ENCODE results near the gene COL5A3.

DNA sequence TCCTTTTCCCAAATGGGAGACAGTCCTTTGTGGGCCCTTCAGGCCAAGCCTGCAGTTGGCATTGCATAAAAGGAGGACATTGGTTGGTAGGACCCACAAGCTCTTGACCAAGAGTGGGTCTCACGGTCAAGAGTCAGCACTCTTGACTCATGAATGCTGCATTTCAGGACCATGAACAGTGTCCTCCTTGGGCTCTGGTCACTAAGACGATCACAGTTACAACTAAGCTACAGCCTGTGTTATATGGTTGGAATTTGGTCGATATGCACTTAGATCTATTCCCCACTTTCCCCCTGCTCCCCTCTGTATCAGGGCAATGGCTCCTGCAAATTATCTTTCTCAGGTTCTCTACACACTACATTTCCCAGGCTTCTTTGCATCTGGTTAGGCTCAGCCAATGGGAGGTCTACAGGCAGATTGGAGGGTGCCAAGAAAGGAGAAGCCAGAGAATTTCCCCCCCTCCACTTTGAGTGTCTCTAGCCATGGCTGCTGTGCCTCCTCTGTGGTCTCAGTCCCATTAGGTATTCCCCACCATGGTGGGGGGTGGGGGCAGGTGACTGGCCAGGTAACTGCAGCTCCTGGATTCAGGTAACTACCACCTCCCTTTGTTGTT is 70.9 kb downstream of the COL5A3 start:
- TF ChIP-seq SUZ12 (IDR thresholded peaks at IDR 0.05) (no peak), L3MBTL2 (conservative IDR thresholded peaks at IDR 0.05) (no peak), TARDBP (IDR thresholded peaks at IDR 0.05) (no peak), SP1 (IDR thresholded peaks at IDR 0.05) (no peak), FOXM1 (IDR thresholded peaks at IDR 0.05; ENCODE audit: borderline replicate concordance) (no peak), FOXA1 (IDR thresholded peaks at IDR 0.05) (no peak)
